ENCODE results near the gene TOMT. TPM values are rescaled to one million over a fixed set of nuclear protein-coding genes. Genes with fewer than 3 reads are reported as not detected.
A peak's percentile ranks its signal among the peaks of the same experiment; 100 is the strongest.

Gene TOMT
- total RNA-seq, 1 experiment from 2014 or later: not detected

- no peak for TF ChIP-seq ATF1 (CRISPR knock-in tag; IDR thresholded peaks at IDR 0.05)
These were observed 20.8 kb upstream of the TOMT start (continued) for GRCh38 chr11:72084965-72085364.

- DNase-seq (ENCODE audit: low spot score) (no peak), ATAC-seq (peak; percentile 45)
- H3K36me3 Mint-ChIP-seq: 0 out of 2 replicates have a peak, but pooled peaks cover 2% of the 10 kb centered on the region
- peaks cover 9% of the 10 kb centered on the region for H3K4me1 Mint-ChIP-seq
- no peaks in the 10 kb centered on the region for H3K27me3 Mint-ChIP-seq (ENCODE audit: low read depth)
- H3K9me3 Mint-ChIP-seq: no peaks in the 10 kb centered on the region
- TF ChIP-seq USF1 (CRISPR knock-in tag; IDR thresholded peaks at IDR 0.05): peak; percentile 61; the same call in 1 of the 2 replicates
- TF ChIP-seq ZNF532 (CRISPR knock-in tag; IDR thresholded peaks at IDR 0.05; ENCODE audit: borderline replicate concordance): no peak
- TF ChIP-seq ELF4 (CRISPR knock-in tag; IDR thresholded peaks at IDR 0.05; ENCODE audit: low read depth): no peak
- TF ChIP-seq MXD4 (CRISPR knock-in tag; IDR thresholded peaks at IDR 0.05; ENCODE audit: borderline replicate concordance): no peak
- TF ChIP-seq USF2 (CRISPR knock-in tag; IDR thresholded peaks at IDR 0.05): peak; percentile 79
- POLR2A ChIA-PET: interaction anchor here (1.7 kb wide), 1 partner anchor 60 kb away, joined by 4 read pairs; no protein-coding TSS in a partner anchor
- CTCF ChIA-PET: interaction anchor here (0.8 to 4.1 kb wide), 10 partner anchors 11 to 345 kb away, joined by 3 to 31 read pairs (median 4); no protein-coding TSS in a partner anchor
- no peak overlapping the region for H3K4me3 Mint-ChIP-seq
- H3K27ac Mint-ChIP-seq: peak overlapping the region; percentile 27; the same call in 1 of the 2 replicates
These were observed 19.9 kb upstream of the TOMT start for GRCh38 chr11:72085621-72086351.

- POLR2A ChIA-PET: no interaction called here
- DNase-seq (ENCODE audit: low spot score) (no peak), ATAC-seq (no peak)
- H3K27me3 Mint-ChIP-seq (ENCODE audit: low read depth): no peaks in the 10 kb centered on the region
- H3K36me3 Mint-ChIP-seq: 0 out of 2 replicates have a peak, but pooled peaks cover 2% of the 10 kb centered on the region
- no peak overlapping the region for H3K4me3 Mint-ChIP-seq
- CTCF ChIA-PET: interaction anchor here (4.1 kb wide), 1 partner anchor 63 kb away, joined by 31 read pairs; no protein-coding TSS in a partner anchor
- TF ChIP-seq TEAD4 (CRISPR knock-in tag; IDR thresholded peaks at IDR 0.05) (no peak), ATF3 (CRISPR knock-in tag; conservative IDR thresholded peaks at IDR 0.05) (no peak), NFE2L1 (CRISPR knock-in tag; IDR thresholded peaks at IDR 0.05) (no peak), ZNF532 (CRISPR knock-in tag; IDR thresholded peaks at IDR 0.05; ENCODE audit: borderline replicate concordance) (no peak), GABPB1 (CRISPR knock-in tag; IDR thresholded peaks at IDR 0.05) (no peak)
- peaks cover 16% of the 10 kb centered on the region for H3K4me1 Mint-ChIP-seq
- no peak overlapping the region for H3K27ac Mint-ChIP-seq
- no peaks in the 10 kb centered on the region for H3K9me3 Mint-ChIP-seq
These were observed 17.5 kb upstream of the TOMT start for GRCh38 chr11:72088076-72088808.
